ENCODE measurements around the gene SH2D3C. TPM values are rescaled to one million over a fixed set of nuclear protein-coding genes. Genes with fewer than 3 reads are reported as not detected.
A peak's percentile ranks its signal among the peaks of the same experiment; 100 is the strongest.

The SH2D3C gene
- total and polyA plus RNA-seq, 9 of the 15 experiments (the other 6 are each of a cell fraction or from before 2014, with no cell fraction given), result 0.03 to 1.2 (median 0.22) TPM; not detected in 1

- TF ChIP-seq BRCA1 (IDR thresholded peaks at IDR 0.05), result no peak
- no peak for TF ChIP-seq BRCA1 (CRISPR knock-in tag; IDR thresholded peaks at IDR 0.05)
- TF ChIP-seq BCLAF1 (IDR thresholded peaks at IDR 0.05; ENCODE audit: borderline replicate concordance in 1 of 2, control insufficient read depth in 1 of 2, low read depth in 2 of 2, low read length in 1 of 2), result no peak
- 0 out of 4 replicates have a peak, but pooled peaks have one; percentile 43 to 50 for TF ChIP-seq UBTF (IDR thresholded peaks at IDR 0.05; ENCODE audit: borderline replicate concordance in 1 of 2, low read depth in 2 of 2, low read length in 2 of 2)
- no peak for TF ChIP-seq GTF2F1 (IDR thresholded peaks at IDR 0.05; ENCODE audit: low read depth, low read length)
- peak; percentile 61 for TF ChIP-seq VEZF1 (CRISPR knock-in tag; IDR thresholded peaks at IDR 0.05)
- no peak for TF ChIP-seq USF1 (CRISPR knock-in tag; IDR thresholded peaks at IDR 0.05)
- TF ChIP-seq TEAD2 (tag; IDR thresholded peaks at IDR 0.05), result no peak
- no peak for TF ChIP-seq CBX1 (IDR thresholded peaks at IDR 0.05; ENCODE audit: low read depth)
- peak; percentile 28 for TF ChIP-seq TAF1 (IDR thresholded peaks at IDR 0.05; ENCODE audit: control insufficient read depth, extremely low read depth, insufficient read depth, low read length, severe bottlenecking)
- TF ChIP-seq ZNF12 (CRISPR knock-in tag; IDR thresholded peaks at IDR 0.05), result no peak
- no peak for TF ChIP-seq TARDBP (IDR thresholded peaks at IDR 0.05)
- TF ChIP-seq ZC3H4 (CRISPR knock-in tag; IDR thresholded peaks at IDR 0.05; ENCODE audit: borderline replicate concordance), result no peak
- TF ChIP-seq E2F3 (CRISPR knock-in tag; IDR thresholded peaks at IDR 0.05), result no peak
- peak; percentile 79 for TF ChIP-seq KHSRP (IDR thresholded peaks at IDR 0.05)
- TF ChIP-seq ZBTB43 (CRISPR knock-in tag; IDR thresholded peaks at IDR 0.05), result no peak
- TF ChIP-seq KDM4B (IDR thresholded peaks at IDR 0.05; ENCODE audit: borderline replicate concordance in 2 of 2, low read depth in 1 of 2), result no peak
- peak; percentile 70 to 75; a peak in 3 of 4 replicates for TF ChIP-seq FOXK2 (conservative IDR thresholded peaks at IDR 0.05 in 1 of 2, IDR thresholded peaks at IDR 0.05 in 1 of 2; ENCODE audit: low read depth in 2 of 2)
Observed at GRCh38 chr9:127715470-127716337, 62.8 kb downstream of the SH2D3C start, which contains the start of the genes PTRH1 and TTC16 (continued).

All from K562 (cell line).